GM19438 (cell line): ENCODE measurements around the gene KCNG2.

Experiments
- ATAC-seq: cut with Tn5 transposase; IDR thresholded peaks from one replicate; pipeline ENCODE4 v1.9.1; 2021; ENCODE audit warnings: low read depth; ENCODE audit not compliant: unreplicated experiment

Gene KCNG2

GRCh38 chr18:79901665-79902064, 103.9 kb downstream of the KCNG2 start:
- no peak for ATAC-seq

- ATAC-seq = no peak
These were observed 104.3 kb downstream of the KCNG2 start for GRCh38 chr18:79902075-79902474.

GRCh38 chr18:79902640-79903039, 104.9 kb downstream of the KCNG2 start:
- no peak for ATAC-seq

- no peak for ATAC-seq
These were observed 105.4 kb downstream of the KCNG2 start for GRCh38 chr18:79903071-79903635.

GRCh38 chr18:79903787-79904356, 106.1 kb downstream of the KCNG2 start:
- no peak for ATAC-seq

GRCh38 chr18:79904357-79905147, 106.8 kb downstream of the KCNG2 start:
- ATAC-seq = no peak

- ATAC-seq = no peak
These were observed 107.7 kb downstream of the KCNG2 start for GRCh38 chr18:79905389-79905911.

GRCh38 chr18:79905993-79906392, 108.3 kb downstream of the KCNG2 start:
- no peak for ATAC-seq

GRCh38 chr18:79906706-79907105, 109.0 kb downstream of the KCNG2 start:
- ATAC-seq = no peak

GRCh38 chr18:79910563-79911343, 113.0 kb downstream of the KCNG2 start:
- no peak for ATAC-seq

- ATAC-seq = no peak
These were observed 113.9 kb downstream of the KCNG2 start for GRCh38 chr18:79911344-79912270.

GRCh38 chr18:79912409-79912991, 114.8 kb downstream of the KCNG2 start:
- ATAC-seq = no peak

- ATAC-seq = no peak
These were observed 115.5 kb downstream of the KCNG2 start for GRCh38 chr18:79912994-79913831.

GRCh38 chr18:79914614-79915160, 116.9 kb downstream of the KCNG2 start:
- ATAC-seq = no peak

- no peak for ATAC-seq
These were observed 117.7 kb downstream of the KCNG2 start for GRCh38 chr18:79915161-79916127.

GRCh38 chr18:79916128-79916494, 118.4 kb downstream of the KCNG2 start:
- no peak for ATAC-seq

- no peak for ATAC-seq
These were observed 118.9 kb downstream of the KCNG2 start for GRCh38 chr18:79916546-79917168.
